HCT116 (cell line): Measurements from ENCODE around the gene CXorf65. TPM values are rescaled to one million over a fixed set of nuclear protein-coding genes. Genes with fewer than 3 reads are reported as not detected.

ENCODE experiments used
- ATAC-seq: fragments of 200-7000 bp; cut with Tn5 transposase; 2 replicates; pipeline ENCODE4 v1.9.1; 2020; ENCODE audit warnings: mild to moderate bottlenecking, moderate library complexity
- BruUV-seq: library from RNA; stranded (reverse); fragments of 400-500 nt; replicated peaks from 2 replicates; lab custom pipeline; 2021; lab: Mats Ljungman, UMichigan
- CTCF ChIA-PET: fragments of 300-600 bp; sonication (Branson Sonifier 250); formaldehyde crosslinking; loops from one replicate; lab custom pipeline; 2021; ENCODE audit warnings: antibody characterized with exemption; lab: Charles Lee
- POLR2A ChIA-PET: fragments of 300-600, 350-600 bp; sonication (Branson Sonifier 250); formaldehyde crosslinking; loops from one replicate; lab custom pipeline; 2021; ENCODE audit warnings: antibody characterized with exemption; lab: Charles Lee
- RAD21 ChIA-PET, 2 experiments: fragments of 300-600 bp; sonication (Branson Sonifier 250); formaldehyde crosslinking; loops; one replicate each; lab custom pipeline; 2023; ENCODE audit warnings: low total read pairs in 2 of 2; ENCODE audit not compliant: uncharacterized antibody in 2 of 2, unreplicated experiment in 2 of 2, low non-redundant PET in 1 of 2; lab: Charles Lee
- DNase-seq: peaks from one replicate; pipeline ENCODE4 v3.0.0-alpha.2; 2010; ENCODE audit warnings: low read depth, low spot score
- H2AFZ ChIP-seq: fragments of 200-600 bp; shearing (Covaris generic), sonication (generic); 2 replicates; pipeline ENCODE4 v1.6.1; 2017; ENCODE audit warnings: low read depth, mixed run types, mixed read lengths, antibody characterized with exemption, low read length; ENCODE audit not compliant: poor library complexity, severe bottlenecking
- H3K27ac ChIP-seq: 2 replicates; pipeline ENCODE4 v1.5.1; 2012; ENCODE audit warnings: low read depth, low read length
- H3K27me3 ChIP-seq: fragments of 200-600 bp; sonication (generic); 2 replicates; pipeline ENCODE4 v1.6.1; 2016; ENCODE audit warnings: mixed run types, low read length, mixed read lengths; ENCODE audit not compliant: insufficient read depth
- H3K36me3 ChIP-seq, 2 experiments: fragments of 200-500 bp in 1 of 2; fragments of 200-600 bp in 1 of 2; sonication (Bioruptor generic) in 1 of 2; sonication (generic) in 1 of 2; 2 replicates each; pipeline versions ENCODE4 v1.5.1 to v1.6.1; 2014 to 2016; ENCODE audit warnings: low read length in 2 of 2, inconsistent platforms in 1 of 2, mixed read lengths in 1 of 2, mixed run types in 1 of 2; ENCODE audit not compliant: insufficient read depth in 2 of 2, control insufficient read depth in 1 of 2
- H3K4me1 ChIP-seq, 2 experiments: fragments of 200-600 bp in 1 of 2; sonication (generic) in 1 of 2; 2 replicates each; pipeline versions ENCODE4 v1.5.1 to v1.6.1; 2012 to 2017; ENCODE audit warnings: low read length in 2 of 2, inconsistent platforms in 1 of 2, mild to moderate bottlenecking in 1 of 2, mixed read lengths in 1 of 2, mixed run types in 1 of 2, moderate library complexity in 1 of 2; ENCODE audit not compliant: insufficient read depth in 2 of 2, control insufficient read depth in 1 of 2
- H3K4me2 ChIP-seq: fragments of 200-600 bp; sonication (generic); 2 replicates; pipeline ENCODE4 v1.6.1; 2017; ENCODE audit warnings: mixed run types, low read length, mixed read lengths
- H3K4me3 ChIP-seq, 2 experiments: fragments of 200-600 bp in 1 of 2; sonication (generic) in 1 of 2; replicated peaks in 1 of 2; 2 replicates each; pipeline ENCODE4 v1.5.1; 2011 to 2016; ENCODE audit warnings: low read length in 2 of 2, control low read depth in 1 of 2, low read depth in 1 of 2, mild to moderate bottlenecking in 1 of 2, mixed read lengths in 1 of 2, mixed run types in 1 of 2
- H3K79me2 ChIP-seq: fragments of 200-600 bp; sonication (generic); 2 replicates; pipeline ENCODE4 v1.6.1; 2017; ENCODE audit warnings: mild to moderate bottlenecking, mixed run types, low read length, moderate library complexity, mixed read lengths; ENCODE audit not compliant: insufficient read depth
- H3K9ac ChIP-seq: fragments of 200-600 bp; sonication (generic); 2 replicates; pipeline ENCODE4 v1.6.1; 2016; ENCODE audit warnings: low read length, mixed read lengths
- H3K9me2 ChIP-seq: fragments of 200-600 bp; sonication (generic), shearing (Covaris generic); 2 replicates; pipeline ENCODE4 v1.6.1; 2017; ENCODE audit warnings: mixed run types, mild to moderate bottlenecking, moderate library complexity; ENCODE audit not compliant: insufficient read depth
- H3K9me3 ChIP-seq, 2 experiments: fragments of 200-500 bp in 1 of 2; fragments of 200-600 bp in 1 of 2; sonication (Bioruptor generic) in 1 of 2; sonication (generic) in 1 of 2; 2 replicates each; pipeline ENCODE4 v1.6.1; 2014 to 2017; ENCODE audit warnings: low read length in 2 of 2, mixed read lengths in 2 of 2, inconsistent platforms in 1 of 2, low read depth in 1 of 2, mild to moderate bottlenecking in 1 of 2, mixed run types in 1 of 2, moderate library complexity in 1 of 2; ENCODE audit not compliant: control insufficient read depth in 1 of 2, insufficient read depth in 1 of 2
- H4K20me1 ChIP-seq: fragments of 200-600 bp; sonication (generic), shearing (Covaris generic); 2 replicates; pipeline ENCODE4 v1.6.1; 2017; ENCODE audit warnings: mixed run types, mild to moderate bottlenecking, moderate library complexity; ENCODE audit not compliant: insufficient read depth
- CBX3 ChIP-seq: IDR thresholded peaks from 2 replicates; pipeline ENCODE4 v1.6.1; 2012; ENCODE audit warnings: low read depth
- CEBPB ChIP-seq: IDR thresholded peaks from 2 replicates; pipeline ENCODE4 v1.6.1; 2012; ENCODE audit warnings: low read depth
- EGR1 ChIP-seq: IDR thresholded peaks from 2 replicates; pipeline ENCODE4 v1.6.1; 2012; ENCODE audit warnings: low read depth
- ELF1 ChIP-seq: IDR thresholded peaks from 2 replicates; pipeline ENCODE4 v1.6.1; 2012; ENCODE audit warnings: low read depth, borderline replicate concordance
- EZH2 ChIP-seq: fragments of 200-600 bp; sonication (generic); IDR thresholded peaks from 2 replicates; pipeline ENCODE4 v1.6.1; 2017; ENCODE audit warnings: antibody characterized with exemption, mixed run types
- EZH2phosphoT487 ChIP-seq: fragments of 200-600 bp; IDR thresholded peaks from 2 replicates; pipeline ENCODE4 v1.6.1; 2018; ENCODE audit warnings: antibody characterized with exemption, borderline replicate concordance
- FOSL1 ChIP-seq: IDR thresholded peaks from 2 replicates; pipeline ENCODE4 v1.6.1; 2012; ENCODE audit warnings: low read depth
- POLR2A ChIP-seq: IDR thresholded peaks from 2 replicates; pipeline ENCODE4 v1.7.0; 2011; ENCODE audit warnings: borderline replicate concordance; ENCODE audit not compliant: insufficient read depth, insufficient read length; ENCODE audit errors: extremely low read depth
- POLR2AphosphoS5 ChIP-seq: IDR thresholded peaks from 2 replicates; pipeline ENCODE4 v1.6.1; 2011; ENCODE audit warnings: mild to moderate bottlenecking, low read depth, low read length, moderate library complexity
- SRF ChIP-seq: IDR thresholded peaks from 2 replicates; pipeline ENCODE4 v1.6.1; 2012; ENCODE audit warnings: low read depth
- TCF7L2 ChIP-seq: IDR thresholded peaks from 2 replicates; pipeline ENCODE4 v1.7.0; 2011; ENCODE audit warnings: borderline replicate concordance, inconsistent platforms; ENCODE audit not compliant: insufficient read depth, insufficient read length; ENCODE audit errors: extremely low read depth
- ZFX ChIP-seq: fragments of 450-650 bp; IDR thresholded peaks from 2 replicates; pipeline ENCODE4 v1.6.1; 2017
- ZNF274 ChIP-seq: fragments of 200-500 bp; sonication (Bioruptor generic); IDR thresholded peaks from 2 replicates; pipeline ENCODE4 v1.6.1; 2014; ENCODE audit warnings: mild to moderate bottlenecking, low read depth, low read length, inconsistent platforms
- intact Hi-C: fragments of 100-400 bp; cut with micrococcal nuclease; formaldehyde crosslinking; loops from 2 replicates; pipeline ENCODE4 v1.10.0; 2022
- total RNA-seq: library from RNA; stranded (reverse); gene quantifications from one replicate; pipeline ENCODE4 v1.2.1, GENCODE V29; 2021; ENCODE audit not compliant: unreplicated experiment
- TF ChIP-seq, protein P1 (sequence below), 3 experiments: fragments of 200-600 bp in 1 of 3; sonication (generic) in 1 of 3; IDR thresholded peaks in 2 of 3; conservative IDR thresholded peaks in 1 of 3; 2 replicates each; pipeline ENCODE4 v1.5.1; 2012 to 2017; ENCODE audit warnings: low read depth in 2 of 3, low read length in 2 of 3, antibody characterized with exemption in 1 of 3, borderline replicate concordance in 1 of 3, control low read depth in 1 of 3, mild to moderate bottlenecking in 1 of 3, mixed read lengths in 1 of 3, mixed run types in 1 of 3, moderate library complexity in 1 of 3; ENCODE audit not compliant: insufficient read depth in 1 of 3
- TF ChIP-seq, protein P2 (sequence below): IDR thresholded peaks from 2 replicates; pipeline ENCODE4 v1.6.1; 2011; ENCODE audit warnings: mild to moderate bottlenecking, low read length, moderate library complexity; ENCODE audit not compliant: insufficient replicate concordance; ENCODE audit errors: extremely low read depth

CXorf65 gene
- total RNA-seq, 1 experiment from 2014 or later: not detected

DNA sequence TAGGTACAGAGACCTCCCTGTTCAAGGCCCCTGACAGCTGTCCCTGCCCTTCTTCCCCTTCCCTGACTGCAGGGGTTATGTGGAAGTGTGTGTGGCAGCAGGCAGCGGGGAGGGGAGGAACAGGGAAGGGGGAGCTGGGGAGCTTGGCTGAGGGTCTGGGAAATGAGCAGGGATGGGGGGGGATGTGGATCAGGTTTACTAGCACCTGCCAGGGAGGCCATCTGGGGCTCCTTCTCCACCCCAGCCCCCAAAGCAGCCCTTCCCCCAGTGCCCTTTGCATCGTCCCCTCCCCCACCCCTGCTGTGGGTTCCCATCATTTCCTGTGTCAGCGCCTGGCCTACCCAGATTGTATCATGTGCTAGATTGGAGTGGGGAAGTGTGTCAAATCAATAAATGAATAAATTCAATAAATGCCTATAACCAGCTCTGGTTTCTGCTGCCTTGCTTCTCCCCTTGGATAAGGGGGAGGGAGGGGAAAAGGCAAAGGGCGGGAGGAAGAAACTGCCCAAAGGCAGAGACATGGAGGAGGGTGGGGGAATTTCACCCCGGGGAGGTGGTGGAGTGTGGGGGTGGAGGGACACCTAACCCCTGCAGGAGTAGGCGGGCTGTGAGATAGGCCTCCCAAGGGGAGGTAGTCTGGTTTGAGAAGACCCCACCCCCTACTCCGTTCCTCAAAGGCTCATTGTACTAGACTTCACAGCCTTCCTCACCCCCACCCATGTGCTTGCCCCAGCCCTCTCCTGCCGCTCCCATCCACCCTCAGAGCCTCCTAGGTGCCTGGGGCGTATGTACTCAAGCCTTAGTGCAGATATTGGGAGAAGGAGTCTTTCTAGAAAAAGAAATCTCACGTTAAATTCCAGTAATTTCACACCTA is 3.2 kb downstream of the CXorf65 start:
- intact Hi-C loops: no loop called here
- H3K36me3 ChIP-seq: no peaks in the 10 kb centered on the region
- TF ChIP-seq, protein P1, sequence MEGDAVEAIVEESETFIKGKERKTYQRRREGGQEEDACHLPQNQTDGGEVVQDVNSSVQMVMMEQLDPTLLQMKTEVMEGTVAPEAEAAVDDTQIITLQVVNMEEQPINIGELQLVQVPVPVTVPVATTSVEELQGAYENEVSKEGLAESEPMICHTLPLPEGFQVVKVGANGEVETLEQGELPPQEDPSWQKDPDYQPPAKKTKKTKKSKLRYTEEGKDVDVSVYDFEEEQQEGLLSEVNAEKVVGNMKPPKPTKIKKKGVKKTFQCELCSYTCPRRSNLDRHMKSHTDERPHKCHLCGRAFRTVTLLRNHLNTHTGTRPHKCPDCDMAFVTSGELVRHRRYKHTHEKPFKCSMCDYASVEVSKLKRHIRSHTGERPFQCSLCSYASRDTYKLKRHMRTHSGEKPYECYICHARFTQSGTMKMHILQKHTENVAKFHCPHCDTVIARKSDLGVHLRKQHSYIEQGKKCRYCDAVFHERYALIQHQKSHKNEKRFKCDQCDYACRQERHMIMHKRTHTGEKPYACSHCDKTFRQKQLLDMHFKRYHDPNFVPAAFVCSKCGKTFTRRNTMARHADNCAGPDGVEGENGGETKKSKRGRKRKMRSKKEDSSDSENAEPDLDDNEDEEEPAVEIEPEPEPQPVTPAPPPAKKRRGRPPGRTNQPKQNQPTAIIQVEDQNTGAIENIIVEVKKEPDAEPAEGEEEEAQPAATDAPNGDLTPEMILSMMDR (IDR thresholded peaks at IDR 0.05 in 2 of 3, conservative IDR thresholded peaks at IDR 0.05 in 1 of 3; ENCODE audit: borderline replicate concordance in 1 of 3, insufficient read depth in 1 of 3, low read depth in 2 of 3, low read length in 2 of 3): no peak
- TF ChIP-seq ELF1: no peak
- TF ChIP-seq CBX3: no peak
- no peak for TF ChIP-seq FOSL1
- no peak for TF ChIP-seq EZH2
- no peak for TF ChIP-seq POLR2A
- TF ChIP-seq EZH2phosphoT487: no peak
- TF ChIP-seq, protein P2, sequence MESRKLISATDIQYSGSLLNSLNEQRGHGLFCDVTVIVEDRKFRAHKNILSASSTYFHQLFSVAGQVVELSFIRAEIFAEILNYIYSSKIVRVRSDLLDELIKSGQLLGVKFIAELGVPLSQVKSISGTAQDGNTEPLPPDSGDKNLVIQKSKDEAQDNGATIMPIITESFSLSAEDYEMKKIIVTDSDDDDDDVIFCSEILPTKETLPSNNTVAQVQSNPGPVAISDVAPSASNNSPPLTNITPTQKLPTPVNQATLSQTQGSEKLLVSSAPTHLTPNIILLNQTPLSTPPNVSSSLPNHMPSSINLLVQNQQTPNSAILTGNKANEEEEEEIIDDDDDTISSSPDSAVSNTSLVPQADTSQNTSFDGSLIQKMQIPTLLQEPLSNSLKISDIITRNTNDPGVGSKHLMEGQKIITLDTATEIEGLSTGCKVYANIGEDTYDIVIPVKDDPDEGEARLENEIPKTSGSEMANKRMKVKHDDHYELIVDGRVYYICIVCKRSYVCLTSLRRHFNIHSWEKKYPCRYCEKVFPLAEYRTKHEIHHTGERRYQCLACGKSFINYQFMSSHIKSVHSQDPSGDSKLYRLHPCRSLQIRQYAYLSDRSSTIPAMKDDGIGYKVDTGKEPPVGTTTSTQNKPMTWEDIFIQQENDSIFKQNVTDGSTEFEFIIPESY: no peak
- no peak for TF ChIP-seq POLR2AphosphoS5
- TF ChIP-seq CEBPB: no peak
- no peak for TF ChIP-seq ZFX
- TF ChIP-seq SRF: no peak
- no peak for TF ChIP-seq TCF7L2
- no peak for TF ChIP-seq EGR1
- TF ChIP-seq ZNF274: no peak
- TF ChIP-seq, all 23 proteins: peak for 0
- CTCF ChIA-PET: no interaction called here
- no peak overlapping the region for H3K27ac ChIP-seq
- H3K9me2 ChIP-seq: no peaks in the 10 kb centered on the region
- no peak overlapping the region for H3K4me3 ChIP-seq
- no peak overlapping the region for H2AFZ ChIP-seq
- RAD21 ChIA-PET: no interaction called here
- BruUV-seq: no TSS peak
- H3K9me3 ChIP-seq: no peaks in the 10 kb centered on the region
- POLR2A ChIA-PET: no interaction called here
- no peak overlapping the region for H3K9ac ChIP-seq
- H3K27me3 ChIP-seq: no peaks in the 10 kb centered on the region
- peaks cover 0 to 3% of the 10 kb centered on the region in 2 experiments; a peak in 1 of 4 replicates for H3K4me1 ChIP-seq
- no peaks in the 10 kb centered on the region for H3K79me2 ChIP-seq
- DNase-seq (no peak), ATAC-seq (no peak)
- H4K20me1 ChIP-seq: no peaks in the 10 kb centered on the region
- H3K4me2 ChIP-seq: no peak overlapping the region
